Mucosa of descending colon (tissue), 3 donors: ENCODE data around the gene KCNK3. TPM values are rescaled to one million over a fixed set of nuclear protein-coding genes. Genes with fewer than 3 reads are reported as not detected.

ENCODE experiments used
- ATAC-seq: fragments of 200-7000 bp; cut with Tn5 transposase; one replicate; pipeline ENCODE4 v1.9.1; 2020; ENCODE audit warnings: mild to moderate bottlenecking, moderate library complexity
- DNase-seq, 3 donors: peaks; one replicate each; pipeline ENCODE4 v3.0.0-alpha.2; 2020
- H3K36me3 ChIP-seq: fragments of 200-600 bp; one replicate; pipeline ENCODE4 v1.8.0; 2021; ENCODE audit warnings: low read depth, mild to moderate bottlenecking
- H3K4me1 ChIP-seq: fragments of 200-600 bp; one replicate; pipeline ENCODE4 v1.8.0; 2021; ENCODE audit warnings: low read depth, mild to moderate bottlenecking
- H3K4me3 ChIP-seq: fragments of 200-600 bp; one replicate; pipeline ENCODE4 v1.8.0; 2021; ENCODE audit warnings: mild to moderate bottlenecking
- H3K9me3 ChIP-seq: fragments of 200-600 bp; one replicate; pipeline ENCODE4 v1.8.0; 2021; ENCODE audit warnings: mild to moderate bottlenecking
- CTCF ChIP-seq: fragments of 200-600 bp; IDR thresholded peaks from one replicate; pipeline ENCODE4 v1.8.0; 2022; ENCODE audit warnings: antibody characterized with exemption, mild to moderate bottlenecking
- intact Hi-C, 2 donors: fragments of 100-400 bp; cut with DNase I in 1 of 2; cut with micrococcal nuclease in 1 of 2; formaldehyde crosslinking; loops; one replicate each; pipeline versions ENCODE4 v1.11.0 to v1.11.1; 2022; cut with DNase I, micrococcal nuclease
- total RNA-seq, 3 donors: library from RNA; stranded (reverse); fragmentation: NEBNext Ultra II Directional in 2 of 3; extraction: Animal tissue kit (Norgen Biotek cat#: 25700) in 2 of 3; gene quantifications; one replicate each; pipeline versions ENCODE4 v1.2.1 to v1.2.4, GENCODE V29; 2021 to 2023
- donor health status: DM: no; HTN: no; CAD: no; lungs with moderate emphysema.
- donor health status: DM: no; HTN: no; CAD: no.
- donor health status: DM: no; HTN: yes; CAD: no.

The KCNK3 gene
- total RNA-seq, 3 donors from 2014 or later, result 0.64 to 11.0 (median 0.92) TPM

DNA sequence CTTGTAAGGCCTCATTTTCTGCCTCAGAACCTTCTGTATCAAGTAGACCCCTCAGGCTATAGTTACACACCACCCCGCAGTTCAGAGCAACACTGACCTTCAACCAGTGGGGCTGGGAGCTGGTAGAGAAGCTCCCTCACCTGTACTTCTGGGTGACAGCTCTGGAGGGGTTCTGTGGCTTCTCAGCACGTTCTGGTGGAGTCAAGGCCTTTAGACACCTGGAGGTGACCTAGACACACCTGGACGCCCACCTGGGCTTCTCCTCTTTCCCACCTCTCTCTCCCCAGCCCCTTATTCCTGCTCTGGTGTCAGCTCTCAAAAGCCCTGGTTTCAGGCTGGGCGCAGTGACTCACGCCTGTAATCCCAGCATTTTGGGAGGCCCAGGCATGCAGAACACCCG lies 44.0 kb upstream of the KCNK3 start:
- H3K4me3 ChIP-seq, result no peak overlapping the region
- intact Hi-C loops, result no loop called here
- DNase-seq (no peak), ATAC-seq (no peak)
- H3K9me3 ChIP-seq, result no peaks in the 10 kb centered on the region
- no peaks in the 10 kb centered on the region for H3K36me3 ChIP-seq
- TF ChIP-seq CTCF, result no peak
- no peaks in the 10 kb centered on the region for H3K4me1 ChIP-seq

DNA sequence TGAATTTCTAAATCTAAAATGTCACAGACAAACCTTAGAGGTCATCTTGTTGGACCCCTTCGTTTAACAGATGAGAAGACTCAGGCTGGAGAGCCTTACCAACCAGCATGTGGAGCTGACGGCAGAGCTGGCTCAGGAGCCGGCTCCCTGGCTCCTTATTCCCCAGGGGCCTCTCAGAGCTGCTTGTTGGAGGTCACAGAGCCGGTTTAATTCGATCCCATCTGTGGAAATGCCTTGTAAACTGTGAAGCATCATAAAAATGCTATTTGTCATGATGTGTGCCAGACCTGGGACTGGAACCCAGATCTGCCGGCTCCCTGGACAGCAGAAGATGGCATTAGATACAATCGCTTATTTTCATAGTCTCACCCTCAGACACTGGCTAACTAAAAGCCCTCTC lies 43.2 kb upstream of the KCNK3 start:
- H3K36me3 ChIP-seq, result no peaks in the 10 kb centered on the region
- H3K9me3 ChIP-seq, result no peaks in the 10 kb centered on the region
- intact Hi-C loops, result no loop called here
- DNase-seq (no peak), ATAC-seq (no peak)
- H3K4me3 ChIP-seq, result no peak overlapping the region
- H3K4me1 ChIP-seq, result no peaks in the 10 kb centered on the region
- TF ChIP-seq CTCF, result no peak

GRCh38 chr2:26649992-26650712 lies 42.4 kb upstream of the KCNK3 start:
- no peaks in the 10 kb centered on the region for H3K9me3 ChIP-seq
- ATAC-seq (no peak), DNase-seq (no peak)
- no peaks in the 10 kb centered on the region for H3K4me1 ChIP-seq
- intact Hi-C loops, result no loop called here
- no peaks in the 10 kb centered on the region for H3K36me3 ChIP-seq
- H3K4me3 ChIP-seq, result no peak overlapping the region
- TF ChIP-seq CTCF, result no peak

- DNase-seq, result no peak
- intact Hi-C loops, result no loop called here
These were observed 41.6 kb upstream of the KCNK3 start for GRCh38 chr2:26650713-26651469.

DNA sequence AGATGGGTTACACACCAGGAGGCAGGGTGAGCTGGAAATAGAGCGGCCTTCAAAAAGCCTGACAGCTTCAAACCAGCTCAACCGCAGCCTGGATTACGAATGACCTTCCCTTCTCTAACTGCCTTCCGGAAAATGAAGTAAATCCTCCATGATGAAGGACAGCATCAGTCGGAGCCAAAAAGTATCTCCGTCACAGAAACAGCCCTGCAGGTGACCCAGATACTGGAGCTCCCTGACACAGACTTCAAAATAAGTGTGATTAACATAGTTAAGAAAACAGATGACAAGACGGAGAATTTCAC lies 41.1 kb upstream of the KCNK3 start:
- DNase-seq (no peak), ATAC-seq (no peak)
- TF ChIP-seq CTCF, result no peak
- intact Hi-C loops, result no loop called here
- H3K9me3 ChIP-seq, result no peaks in the 10 kb centered on the region
- no peak overlapping the region for H3K4me3 ChIP-seq
- no peaks in the 10 kb centered on the region for H3K4me1 ChIP-seq
- H3K36me3 ChIP-seq, result no peaks in the 10 kb centered on the region

More at GRCh38 chr2:26650713-26651469, 41.6 kb upstream of the KCNK3 start:
- Histone ChIP-seq H3K9me3 (no peaks in the 10 kb centered on the region), H3K36me3 (no peaks in the 10 kb centered on the region), H3K4me1 (no peaks in the 10 kb centered on the region), H3K4me3 (no peak overlapping the region)
- no peak for TF ChIP-seq CTCF
- ATAC-seq, result no peak
